Spleen (tissue), 11 donors: ENCODE data around the gene SF3B5. TPM values are rescaled to one million over a fixed set of nuclear protein-coding genes. Genes with fewer than 3 reads are reported as not detected.
"Not testable (repeated sequence)": the region's sequence is repeated elsewhere in the genome, so short reads cannot be mapped to it uniquely, and the experiment has no call there.

Source experiments
- DNase-seq: peaks from one replicate; pipeline ENCODE4 v3.0.0-alpha.2; 2020
- H3K27ac ChIP-seq, 8 donors: fragments of 200-600 bp; sonication (generic) in 7 of 8; 1 replicate in 4 of 8; 2 replicates in 4 of 8; pipeline versions ENCODE4 v1.5.0 to v1.8.0; 2016 to 2021; ENCODE audit warnings: inconsistent platforms in 4 of 8, mild to moderate bottlenecking in 4 of 8, moderate library complexity in 1 of 8
- H3K27me3 ChIP-seq, 7 donors: fragments of 200-600 bp; sonication (generic) in 6 of 7; replicated peaks in 1 of 7; 1 replicate in 4 of 7; 2 replicates in 3 of 7; pipeline versions ENCODE4 v1.5.0 to v1.8.0; 2016 to 2021; ENCODE audit warnings: inconsistent platforms in 3 of 7, mild to moderate bottlenecking in 1 of 7
- H3K36me3 ChIP-seq, 6 donors: fragments of 200-600 bp; sonication (generic) in 5 of 6; 1 replicate in 4 of 6; 2 replicates in 2 of 6; pipeline versions ENCODE4 v1.5.0 to v1.8.0; 2016 to 2021; ENCODE audit warnings: inconsistent platforms in 2 of 6
- H3K4me1 ChIP-seq, 6 donors: fragments of 200-600 bp; sonication (generic) in 5 of 6; 1 replicate in 3 of 6; 2 replicates in 3 of 6; pipeline versions ENCODE4 v1.5.0 to v1.8.0; 2016 to 2021; ENCODE audit warnings: inconsistent platforms in 3 of 6
- H3K4me3 ChIP-seq, 8 donors: fragments of 200-600 bp; sonication (generic) in 7 of 8; 1 replicate in 4 of 8; 2 replicates in 4 of 8; pipeline versions ENCODE4 v1.5.0 to v1.8.0; 2016 to 2021; ENCODE audit warnings: inconsistent platforms in 4 of 8, mild to moderate bottlenecking in 4 of 8, moderate library complexity in 2 of 8
- H3K9me3 ChIP-seq, 8 donors: fragments of 200-600 bp; sonication (generic) in 7 of 8; 1 replicate in 4 of 8; 2 replicates in 4 of 8; pipeline versions ENCODE4 v1.5.0 to v1.8.0; 2016 to 2021; ENCODE audit warnings: inconsistent platforms in 4 of 8
- POLR2A ChIP-seq, 3 donors: fragments of 450-650 bp; IDR thresholded peaks; one replicate each; pipeline ENCODE4 v1.5.1; 2017; ENCODE audit warnings: antibody characterized with exemption in 3 of 3, mild to moderate bottlenecking in 1 of 3
- POLR2AphosphoS5 ChIP-seq, 3 donors: sonication (generic); formaldehyde crosslinking; IDR thresholded peaks; one replicate each; pipeline ENCODE4 v1.5.1; 2017; ENCODE audit warnings: antibody characterized with exemption in 3 of 3
- WGBS, 5 donors: extraction: QIAGEN DNeasy Blood & Tissue Kit in 3 of 5; methylation state at CpG; one replicate each; pipeline versions ENCODE4 v1.1.5 to v1.1.7; 2013 to 2018; 5-methylcytosine and 5-hydroxymethylcytosine counted together
- intact Hi-C: fragments of 100-400 bp; cut with DNase I; formaldehyde crosslinking; loops from one replicate; pipeline ENCODE4 v1.15.0; 2023; ENCODE audit warnings: low total_unique reads
- polyA plus RNA-seq, 3 donors: library from polyadenylated mRNA; stranded (reverse); fragments of 200-250 nt; gene quantifications; one replicate each; pipeline ENCODE4 v1.2.1, GENCODE V29; 2013
- total RNA-seq, 7 donors: library from RNA; depleted of rRNA in 3 of 7; stranded (reverse); fragments of >200 nt in 3 of 7; fragmentation: NEBNext Ultra II Directional in 4 of 7; extraction: Animal tissue kit (Norgen Biotek cat#: 25700) in 4 of 7; gene quantifications; one replicate each; pipeline versions ENCODE4 v1.1.0 to v1.2.1, GENCODE V29; 2016 to 2021
- TF ChIP-seq, protein P1 (sequence below), 11 experiments: fragments of 200-600 bp in 7 of 11; fragments of 450-650 bp in 4 of 11; sonication (generic) in 4 of 11; IDR thresholded peaks in 8 of 11; conservative IDR thresholded peaks in 3 of 11; 1 replicate in 7 of 11; 2 replicates in 4 of 11; pipeline versions ENCODE4 v1.4.0 to v1.8.0; 2016 to 2021; ENCODE audit warnings: antibody characterized with exemption in 11 of 11, inconsistent platforms in 4 of 11, mild to moderate bottlenecking in 1 of 11
- donor health status: healthy with polysubstance abuse.
- donor health status: DM: no; HTN: no; CAD: no; lungs with moderate emphysema.
- donor health status: DM: no; HTN: no; CAD: no.
- donor health status: Bipolar disorder and iron deficiency.
- donor health status: healthy.
- donor health status: DM: no; HTN: no; CAD: no.
- donor health status: DM: yes; HTN: yes; CAD: no.

The SF3B5 gene
- total and polyA plus RNA-seq, 10 donors: 80.1 to 236 (median 127) TPM

GRCh38 chr6:144052488-144052887 is 42.9 kb downstream of the SF3B5 start:
- Histone ChIP-seq H3K27ac (no peak overlapping the region), H3K27me3 (no peaks in the 10 kb centered on the region), H3K4me3 (no peak overlapping the region), H3K4me1 (peaks cover 0 to 33% (median 9%) of the 10 kb centered on the region in 6 donors), H3K9me3 (peaks cover 0 to 6% (median 0%) of the 10 kb centered on the region in 8 donors), H3K36me3 (no peaks in the 10 kb centered on the region)
- TF ChIP-seq POLR2AphosphoS5 (IDR thresholded peaks at IDR 0.05) (no peak), POLR2A (IDR thresholded peaks at IDR 0.05) (no peak)
- TF ChIP-seq, protein P1, sequence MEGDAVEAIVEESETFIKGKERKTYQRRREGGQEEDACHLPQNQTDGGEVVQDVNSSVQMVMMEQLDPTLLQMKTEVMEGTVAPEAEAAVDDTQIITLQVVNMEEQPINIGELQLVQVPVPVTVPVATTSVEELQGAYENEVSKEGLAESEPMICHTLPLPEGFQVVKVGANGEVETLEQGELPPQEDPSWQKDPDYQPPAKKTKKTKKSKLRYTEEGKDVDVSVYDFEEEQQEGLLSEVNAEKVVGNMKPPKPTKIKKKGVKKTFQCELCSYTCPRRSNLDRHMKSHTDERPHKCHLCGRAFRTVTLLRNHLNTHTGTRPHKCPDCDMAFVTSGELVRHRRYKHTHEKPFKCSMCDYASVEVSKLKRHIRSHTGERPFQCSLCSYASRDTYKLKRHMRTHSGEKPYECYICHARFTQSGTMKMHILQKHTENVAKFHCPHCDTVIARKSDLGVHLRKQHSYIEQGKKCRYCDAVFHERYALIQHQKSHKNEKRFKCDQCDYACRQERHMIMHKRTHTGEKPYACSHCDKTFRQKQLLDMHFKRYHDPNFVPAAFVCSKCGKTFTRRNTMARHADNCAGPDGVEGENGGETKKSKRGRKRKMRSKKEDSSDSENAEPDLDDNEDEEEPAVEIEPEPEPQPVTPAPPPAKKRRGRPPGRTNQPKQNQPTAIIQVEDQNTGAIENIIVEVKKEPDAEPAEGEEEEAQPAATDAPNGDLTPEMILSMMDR (IDR thresholded peaks at IDR 0.05 in 8 of 11, conservative IDR thresholded peaks at IDR 0.05 in 3 of 11): no peak
- intact Hi-C loops: no loop called here
- DNase-seq: no peak

DNA sequence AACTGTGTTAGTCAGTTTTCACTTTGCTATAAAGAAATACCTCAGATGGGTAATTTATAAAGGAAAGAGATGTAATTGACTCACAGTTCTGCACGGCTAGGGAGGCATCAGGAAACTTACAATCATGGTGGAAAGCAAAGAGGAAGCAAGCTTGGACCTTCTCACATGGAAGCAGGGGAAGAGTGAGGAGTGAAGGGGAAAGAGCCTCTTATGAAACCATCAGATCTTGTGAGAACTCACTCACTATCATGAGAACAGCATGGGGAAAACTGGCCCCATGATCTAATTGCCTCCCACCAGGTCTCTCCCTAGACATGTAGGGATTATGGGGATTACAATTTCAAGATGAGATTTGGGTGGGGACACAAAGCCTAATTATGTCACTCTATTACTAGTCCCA is 46.0 kb downstream of the SF3B5 start:
- no peak overlapping the region for H3K4me3 ChIP-seq
- 46 to 77% (median 58%) methylated on average over 1 of the region's 1 CpG for WGBS, 5 donors
- H3K4me1 ChIP-seq: peaks cover 0 to 13% (median 0%) of the 10 kb centered on the region in 6 donors
- no peaks in the 10 kb centered on the region for H3K36me3 ChIP-seq
- DNase-seq: no peak
- H3K9me3 ChIP-seq: peaks cover 0 to 16% (median 7%) of the 10 kb centered on the region in 8 donors
- no peak overlapping the region for H3K27ac ChIP-seq
- no peaks in the 10 kb centered on the region for H3K27me3 ChIP-seq
- TF ChIP-seq, protein P1 (IDR thresholded peaks at IDR 0.05 in 8 of 11, conservative IDR thresholded peaks at IDR 0.05 in 3 of 11): no peak
- no peak for TF ChIP-seq POLR2A (IDR thresholded peaks at IDR 0.05)
- intact Hi-C loops: no loop called here

- no peak for DNase-seq
- Histone ChIP-seq H3K27ac (no peak overlapping the region), H3K9me3 (peaks cover 0 to 23% (median 7%) of the 10 kb centered on the region in 8 donors), H3K4me3 (no peak overlapping the region), H3K36me3 (no peaks in the 10 kb centered on the region), H3K27me3 (no peaks in the 10 kb centered on the region), H3K4me1 (no peaks in the 10 kb centered on the region)
- TF ChIP-seq POLR2A (IDR thresholded peaks at IDR 0.05): no peak
- TF ChIP-seq, protein P1 (IDR thresholded peaks at IDR 0.05 in 8 of 11, conservative IDR thresholded peaks at IDR 0.05 in 3 of 11): no peak
- no peak for TF ChIP-seq POLR2AphosphoS5 (IDR thresholded peaks at IDR 0.05)
- intact Hi-C loops: no loop called here
- WGBS, 5 donors: 75 to 93% (median 80%) methylated on average over 1 of the region's 1 CpG
Observed at GRCh38 chr6:144047688-144048087, 47.7 kb downstream of the SF3B5 start.

DNA sequence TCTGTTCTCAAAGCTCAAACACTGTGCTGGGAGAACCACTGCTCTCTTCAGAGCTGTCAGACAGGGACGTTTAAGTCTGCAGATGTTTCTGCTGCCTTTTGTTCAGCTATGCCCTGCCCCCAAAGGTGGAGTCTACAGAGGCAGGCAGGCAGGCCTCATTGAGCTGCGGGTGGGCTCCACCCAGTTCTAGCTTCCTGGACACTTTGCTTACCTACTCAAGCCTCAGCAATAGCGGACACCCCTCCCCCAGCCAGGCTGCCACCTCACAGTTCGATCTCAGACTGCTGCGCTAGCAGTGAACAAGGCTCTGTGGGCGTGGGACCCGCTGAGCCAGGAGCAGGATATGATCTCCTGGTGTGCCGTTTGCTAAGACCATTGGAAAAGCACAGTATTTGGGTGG is 48.7 kb downstream of the SF3B5 start:
- H3K27ac ChIP-seq, H3K36me3 ChIP-seq, H3K27me3 ChIP-seq, H3K4me1 ChIP-seq, H3K4me3 ChIP-seq, DNase-seq, intact Hi-C loops: not testable (repeated sequence)
- WGBS, 5 donors: 83 to 93% (median 85%) methylated on average over 8 of the region's 8 CpGs
- H3K9me3 ChIP-seq: peaks cover 0 to 23% (median 7%) of the 10 kb centered on the region in 8 donors

DNA sequence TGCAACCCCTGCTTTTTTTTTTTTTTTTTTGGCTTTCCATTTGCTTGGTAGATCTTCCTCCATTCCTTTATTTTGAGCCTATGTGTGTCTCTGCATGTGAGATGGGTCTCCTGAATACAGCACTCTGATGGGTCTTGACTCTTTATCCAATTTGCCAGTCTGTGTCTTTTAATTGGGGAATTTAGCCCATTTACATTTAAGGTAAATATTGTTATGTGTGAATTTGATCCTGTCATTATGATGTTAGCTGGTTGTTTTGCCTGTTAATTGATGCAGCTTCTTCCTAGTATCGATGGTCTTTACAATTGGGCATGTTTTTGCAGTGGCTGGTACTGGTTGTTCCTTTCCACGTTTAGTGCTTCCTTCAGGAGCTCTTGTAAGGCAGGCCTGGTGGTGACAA is 50.4 kb downstream of the SF3B5 start:
- 85 to 98% (median 88%) methylated on average over 2 of the region's 2 CpGs for WGBS, 5 donors
- H3K36me3 ChIP-seq, H3K4me1 ChIP-seq, H3K27ac ChIP-seq, intact Hi-C loops, DNase-seq, H3K4me3 ChIP-seq, H3K27me3 ChIP-seq: not testable (repeated sequence)
- peaks cover 0 to 23% (median 7%) of the 10 kb centered on the region in 8 donors for H3K9me3 ChIP-seq

Other genes starting within 250 kb of the SF3B5 start
- under 1 TPM in 3 of 7 donors, not detected in 4; 0.27 to 0.85 (median 0.49) TPM for gene ZC2HC1B, start 231.1 kb downstream of the SF3B5 start, total RNA-seq
- under 1 TPM in 2 of 3 donors, not detected in 1; 0.17 to 0.30 TPM for gene ZC2HC1B, start 231.1 kb downstream of the SF3B5 start, polyA plus RNA-seq
- 10 to 100 TPM; 20.4 to 34.4 (median 27.9) TPM for gene PLAGL1, start 87.3 kb downstream of the SF3B5 start, total RNA-seq
- 10 to 100 TPM in 1 of 3 donors, 1 to 10 TPM in 2; 7.1 to 12.2 (median 9.7) TPM for gene PLAGL1, start 87.3 kb downstream of the SF3B5 start, polyA plus RNA-seq
- 10 to 100 TPM; 34.8 to 76.0 (median 52.0) TPM for gene STX11, start 54.9 kb upstream of the SF3B5 start, total RNA-seq
- 10 to 100 TPM in 1 of 3 donors, 1 to 10 TPM in 2; 5.9 to 14.4 (median 9.3) TPM for gene STX11, start 54.9 kb upstream of the SF3B5 start, polyA plus RNA-seq
- gene UTRN, start 189.8 kb upstream of the SF3B5 start, total RNA-seq: 100 to 1,000 TPM; 273 to 539 (median 391) TPM
- 10 to 100 TPM; 15.4 to 29.1 (median 16.7) TPM for gene UTRN, start 189.8 kb upstream of the SF3B5 start, polyA plus RNA-seq